SHP77 (cell line): ENCODE measurements around the gene PNRC1.
"Not testable (repeated sequence)": the region's sequence is repeated elsewhere in the genome, so short reads cannot be mapped to it uniquely, and the experiment has no call there.

Experiments used
- DNase-seq, 2 experiments: peaks; one replicate each; lab custom pipeline; 2025; lab: John Stamatoyannopoulos, UW

Gene PNRC1

DNA sequence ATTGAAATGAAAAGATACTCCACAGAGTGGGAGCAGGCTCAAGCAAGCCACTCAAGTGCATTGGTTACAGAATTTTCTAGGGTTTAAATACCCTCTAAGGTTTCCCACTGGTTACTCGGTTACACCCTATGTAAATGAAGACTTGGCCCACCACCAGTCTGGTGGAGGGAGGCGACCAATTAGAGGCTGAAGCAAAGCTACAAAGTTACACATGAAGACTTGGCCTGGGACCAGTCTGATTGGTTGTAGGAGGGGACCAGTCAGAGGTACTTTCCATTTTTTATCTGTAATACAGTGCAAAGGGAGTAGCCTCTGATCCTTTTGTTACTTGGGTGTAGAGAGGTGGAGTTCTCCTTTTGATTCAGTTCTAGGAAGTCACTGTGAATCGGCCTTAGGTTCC lies 29.7 kb downstream of the PNRC1 start:
- DNase-seq = no peak

DNA sequence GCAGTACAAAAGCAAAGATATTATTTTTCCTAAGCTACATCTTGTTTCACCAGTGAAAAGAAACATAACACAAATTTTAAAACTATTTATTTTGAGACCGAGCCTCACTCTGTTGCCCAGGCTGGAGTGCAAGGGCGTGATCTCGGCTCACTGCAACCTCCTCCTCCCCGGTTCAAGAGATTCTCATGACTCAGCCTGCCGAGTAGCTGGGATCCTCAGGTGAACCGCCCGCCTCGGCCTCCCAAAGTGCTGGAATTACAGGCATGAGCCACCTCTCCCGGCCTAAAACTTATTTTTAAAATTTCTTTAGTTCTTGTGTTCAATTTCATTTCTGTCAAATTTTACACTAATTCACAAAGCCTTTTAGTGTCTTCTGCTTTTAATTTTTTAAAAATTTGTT lies 31.4 kb downstream of the PNRC1 start:
- no peak for DNase-seq

DNA sequence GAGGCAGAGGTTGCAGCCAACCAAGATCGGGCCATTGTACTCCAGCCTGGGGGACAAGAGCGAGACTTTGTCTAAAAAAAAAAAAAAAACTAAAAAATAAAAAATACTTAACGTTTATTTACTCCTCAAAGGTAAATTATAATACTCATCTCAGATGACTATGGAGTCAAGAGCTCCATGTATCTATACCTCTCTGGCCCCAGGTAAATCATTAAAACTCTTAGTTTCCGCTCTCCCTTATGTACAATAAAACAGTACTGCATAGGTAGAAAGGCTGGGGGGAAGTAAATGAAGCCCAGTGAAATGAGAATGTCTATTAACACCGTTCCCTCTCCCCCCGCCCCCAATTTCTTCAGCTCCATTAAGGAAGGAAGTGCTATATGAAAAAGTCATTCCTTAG lies 36.2 kb downstream of the PNRC1 start:
- no peak for DNase-seq

DNA sequence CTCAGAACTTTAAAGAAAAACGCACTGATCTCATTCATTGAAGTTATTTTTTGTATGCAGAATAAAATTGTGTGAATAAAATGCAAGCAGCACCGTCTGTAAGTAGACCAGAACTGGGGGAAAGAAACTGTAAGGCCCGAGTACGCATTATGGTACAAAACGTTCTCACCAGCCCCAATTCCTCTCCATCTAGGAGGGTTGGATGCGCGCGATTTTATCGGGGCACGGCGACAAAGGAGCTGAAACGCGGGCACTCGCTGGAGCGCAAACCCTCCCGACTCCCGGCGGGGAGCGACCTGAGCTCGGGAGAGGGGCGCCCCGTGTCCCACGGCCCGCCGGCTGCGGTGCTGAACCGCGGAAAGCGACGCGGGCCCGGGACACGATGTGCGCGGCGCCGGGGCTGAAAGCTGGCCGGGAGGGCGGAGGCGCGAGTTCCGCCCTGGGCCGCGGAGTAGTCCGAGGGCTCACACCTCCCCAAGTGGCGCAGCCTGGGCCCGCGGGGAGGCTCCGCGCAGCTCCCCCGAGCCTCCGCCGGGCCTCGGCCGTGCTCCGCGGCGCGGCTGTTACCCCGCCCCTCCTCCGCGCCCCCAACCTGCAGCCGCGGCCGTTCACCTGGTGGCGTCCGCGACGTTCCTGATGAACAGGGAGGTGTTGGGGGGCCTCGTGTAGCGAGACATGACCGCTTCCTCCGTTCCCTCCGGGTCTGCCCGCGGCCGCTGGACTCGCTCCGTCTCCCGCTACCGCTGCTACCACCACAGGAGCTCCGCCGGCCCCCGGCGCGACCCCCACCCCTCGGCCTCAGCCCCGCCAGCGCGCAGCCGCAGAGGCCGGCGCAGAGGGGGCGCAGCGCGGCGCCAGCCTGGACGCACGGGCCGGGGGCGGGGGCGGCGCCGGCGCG lies 36.9 kb downstream of the PNRC1 start, which contains the start of gene SRSF12:
Gene SRSF12, minus strand, starts transcription at position 861 of the 898 bp plus-strand sequence. Its CDS starts 184 bp downstream, at position 677.
- peak; percentile 27 to 39 for DNase-seq

DNA sequence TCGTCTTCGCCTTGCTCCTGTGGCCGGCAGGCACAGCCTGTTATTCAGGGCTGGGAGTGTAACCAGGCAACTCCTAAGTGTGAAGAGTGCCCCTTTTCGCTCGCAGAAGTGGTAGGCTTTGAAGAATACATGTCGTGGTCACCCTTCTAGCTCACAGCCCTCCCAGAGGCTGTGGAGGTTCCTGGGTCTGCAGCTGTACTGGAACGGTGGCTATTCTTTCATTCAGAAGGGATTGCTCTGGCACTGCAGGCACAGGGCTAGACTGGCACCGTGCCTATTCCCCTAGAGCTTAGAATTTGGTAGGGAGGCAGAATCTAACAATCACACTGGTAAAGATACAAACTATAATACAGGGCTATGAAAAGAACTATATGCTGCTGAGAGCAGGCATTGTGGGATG lies 38.4 kb downstream of the PNRC1 start:
- DNase-seq = no peak

DNA sequence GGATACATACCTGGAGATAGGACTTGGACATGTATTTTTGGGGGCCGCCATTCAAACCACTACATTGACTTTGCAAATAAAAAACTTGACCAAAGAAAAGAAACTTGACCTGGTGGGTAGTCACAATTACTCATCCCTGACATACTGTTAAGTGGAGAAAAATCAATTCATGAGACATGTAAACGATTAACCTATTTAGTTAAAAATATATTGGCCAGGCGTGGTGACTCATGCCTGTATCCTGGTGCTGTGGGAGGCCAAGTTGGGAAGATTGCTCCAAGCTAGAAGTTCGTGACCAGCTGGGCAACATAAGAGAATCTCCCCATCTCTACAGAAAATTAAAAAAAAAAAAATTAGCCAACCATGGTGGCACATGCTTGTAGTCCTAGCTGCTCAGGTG lies 39.8 kb downstream of the PNRC1 start:
- no peak for DNase-seq

DNA sequence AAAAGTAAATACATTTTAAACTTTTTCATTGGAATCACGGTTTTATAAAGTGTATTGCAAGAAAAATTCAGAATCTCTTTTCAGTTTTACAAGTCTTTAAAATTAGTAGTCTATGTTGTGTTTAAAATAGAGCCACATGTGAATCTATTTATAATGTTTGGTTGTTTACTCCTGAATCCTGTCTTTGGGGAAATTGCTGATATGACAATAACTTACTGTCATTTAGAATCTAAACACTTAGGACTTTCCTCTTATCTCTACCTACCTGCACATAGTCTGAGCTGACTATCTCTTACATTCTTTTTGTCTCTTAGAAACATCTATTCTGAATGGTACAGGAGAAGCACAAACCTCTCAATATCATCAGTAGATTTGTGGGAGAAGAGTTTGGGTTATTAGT lies 41.4 kb downstream of the PNRC1 start:
- no peak for DNase-seq

DNA sequence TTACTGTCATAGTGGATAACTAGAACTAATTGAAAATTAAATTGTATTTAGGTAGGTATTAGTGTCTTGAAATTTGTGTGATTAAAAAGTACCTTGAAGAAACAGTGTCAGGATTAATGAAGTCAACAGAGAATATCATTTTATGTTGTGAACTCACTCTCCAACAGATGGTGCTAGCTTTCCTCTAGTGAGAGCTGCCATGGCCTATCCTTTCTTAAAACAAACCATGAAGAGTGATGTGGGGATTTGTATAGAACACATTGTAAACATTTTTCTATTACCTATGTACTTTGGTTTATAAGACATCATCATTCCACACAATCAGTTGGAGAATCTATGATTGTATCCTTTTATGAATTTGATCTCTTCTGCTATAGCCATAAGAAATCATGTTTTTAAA lies 42.1 kb downstream of the PNRC1 start:
- DNase-seq = peak; percentile 44 to 45

DNA sequence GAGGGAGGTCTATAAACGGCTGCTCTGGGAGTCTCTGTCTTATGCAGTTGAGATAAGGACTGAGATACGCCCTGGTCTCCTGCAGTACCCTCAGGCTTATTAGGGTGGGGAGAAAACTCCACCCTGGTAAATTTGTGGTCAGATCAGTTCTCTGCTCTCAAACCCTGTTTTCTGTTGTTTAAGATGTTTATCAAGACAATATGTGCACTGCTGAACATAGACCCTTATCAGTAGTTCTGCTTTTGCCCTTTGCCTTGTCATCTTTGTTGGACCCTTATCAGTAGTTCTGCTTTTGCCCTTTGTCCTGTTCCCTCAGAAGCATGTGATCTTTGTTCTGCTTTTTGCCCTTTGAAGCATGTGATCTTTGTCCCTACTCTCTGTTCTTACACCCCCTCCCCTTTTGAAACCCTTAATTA lies 47.7 kb downstream of the PNRC1 start:
- DNase-seq = not testable (repeated sequence)

DNA sequence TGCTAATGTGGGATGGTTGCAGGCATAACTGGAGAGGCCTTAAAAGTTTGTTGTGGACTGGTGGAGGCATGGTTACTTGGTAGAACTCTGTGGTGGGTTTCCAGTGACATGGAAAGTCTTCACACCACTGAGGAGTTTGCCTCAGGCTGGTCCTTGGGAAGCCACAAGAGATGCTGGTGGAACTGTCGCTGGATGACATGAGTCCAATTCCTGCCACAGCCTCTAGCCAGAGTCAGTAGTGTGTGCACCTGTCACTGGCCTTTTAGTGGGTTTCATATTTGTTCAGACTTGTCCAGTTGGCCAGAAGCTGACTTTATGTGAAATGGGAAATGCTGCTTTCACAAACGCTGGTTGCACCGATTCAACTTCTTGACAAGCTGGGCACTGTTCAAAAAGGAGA lies 51.0 kb downstream of the PNRC1 start:
- DNase-seq = no peak

DNA sequence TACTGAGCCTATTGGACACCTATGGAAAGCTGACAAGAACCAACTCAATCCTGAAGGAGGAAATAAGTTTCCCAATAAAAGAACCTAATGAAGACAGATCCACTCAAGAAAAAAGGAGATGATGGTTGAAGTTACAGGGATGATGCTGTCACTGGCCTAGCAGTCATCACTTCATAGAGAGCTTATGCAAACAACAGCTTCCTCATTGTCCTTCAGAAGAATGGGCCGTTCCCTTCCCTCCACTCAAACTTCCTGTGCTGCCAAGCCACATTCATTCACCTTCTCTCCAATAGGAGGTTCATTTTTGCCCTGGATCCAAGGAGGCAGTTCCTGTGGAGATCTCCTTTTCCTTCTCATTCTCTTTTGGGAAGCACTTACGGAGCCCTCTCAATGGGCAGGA lies 51.5 kb downstream of the PNRC1 start:
- no peak for DNase-seq

DNA sequence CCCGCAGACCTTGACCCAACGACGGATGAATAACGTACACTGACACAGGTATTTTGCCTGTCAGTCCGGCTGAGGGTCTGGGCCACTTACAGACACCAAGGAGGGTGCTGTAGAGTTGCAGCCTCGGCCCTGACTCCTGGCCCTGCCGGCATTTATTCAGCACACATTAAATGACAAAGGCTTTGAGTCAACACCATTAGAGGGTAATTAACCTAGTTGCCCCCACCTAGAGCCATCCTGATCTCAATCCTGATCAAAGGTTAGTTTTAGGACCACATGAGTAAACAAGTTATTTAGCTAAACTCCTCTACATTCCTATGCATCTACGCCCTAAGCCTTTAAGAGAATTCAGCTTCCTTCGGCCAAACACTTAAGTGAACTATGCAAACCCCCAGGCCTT lies 53.4 kb downstream of the PNRC1 start:
- no peak for DNase-seq

DNA sequence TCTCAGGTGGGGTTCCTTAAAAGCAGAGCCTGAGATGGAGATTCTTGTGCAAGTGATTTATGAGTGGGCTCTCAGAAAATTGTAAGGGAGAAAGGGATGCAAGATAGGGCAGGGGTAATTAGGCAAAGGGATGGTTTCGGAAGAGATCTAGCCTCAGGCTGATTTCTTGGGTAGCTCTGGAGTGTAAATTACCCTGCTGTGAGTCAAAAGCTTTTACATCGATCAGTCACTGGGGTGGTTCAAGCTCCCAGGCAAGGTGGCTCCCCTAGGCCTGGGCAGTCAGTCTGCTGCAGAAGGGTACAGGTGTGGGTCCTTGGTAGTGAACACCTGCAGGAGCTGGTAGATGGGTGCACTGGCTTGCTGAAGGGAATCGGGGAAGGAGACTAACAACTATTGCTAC lies 54.2 kb downstream of the PNRC1 start:
- DNase-seq = no peak
